ENCODE measurements around the gene PPP1R16B.

GRCh38 chr20:38771621-38772020 is 33.9 kb upstream of the PPP1R16B start:
- no peak for TF ChIP-seq FOXK2 (IDR thresholded peaks at IDR 0.05)
- no peak for TF ChIP-seq FOXM1 (IDR thresholded peaks at IDR 0.05; ENCODE audit: borderline replicate concordance)
- no peak for TF ChIP-seq PKNOX1 (IDR thresholded peaks at IDR 0.05)
- TF ChIP-seq L3MBTL2 (conservative IDR thresholded peaks at IDR 0.05), result no peak
